Sciatic nerve (tissue), 2 donors: ENCODE measurements around the gene LCE1F. TPM values are rescaled to one million over a fixed set of nuclear protein-coding genes. Genes with fewer than 3 reads are reported as not detected.

Source experiments
- ATAC-seq: fragments of 200-7000 bp; cut with Tn5 transposase; one replicate; pipeline ENCODE4 v1.9.1; 2020; ENCODE audit warnings: mild to moderate bottlenecking, moderate library complexity
- DNase-seq: peaks from one replicate; pipeline ENCODE4 v3.0.0-alpha.2; 2020; ENCODE audit warnings: low spot score
- intact Hi-C: fragments of 100-400 bp; cut with DNase I; formaldehyde crosslinking; loops from one replicate; pipeline ENCODE4 v1.14.2; 2022
- total RNA-seq: library from RNA; stranded (reverse); fragmentation: NEBNext Ultra II Directional; extraction: Animal tissue kit (Norgen Biotek cat#: 25700); gene quantifications from one replicate; pipeline ENCODE4 v1.2.1, GENCODE V29; 2021
- donor health status: DM: no; HTN: no; CAD: no.
- donor health status: DM: no; HTN: no; CAD: no.

The LCE1F gene
- not detected for total RNA-seq

GRCh38 chr1:152774875-152775274, at the start of gene LCE1F:
Gene LCE1F (plus strand): TSS chr1:152775140. CDS start chr1:152776372, 1,232 bp downstream.
- ATAC-seq: no peak
- intact Hi-C loops: no loop called here
- DNase-seq: no peak

GRCh38 chr1:152725261-152725660, 49.7 kb upstream of the LCE1F start:
- DNase-seq: no peak
- intact Hi-C loops: no loop called here
- ATAC-seq: no peak

DNA sequence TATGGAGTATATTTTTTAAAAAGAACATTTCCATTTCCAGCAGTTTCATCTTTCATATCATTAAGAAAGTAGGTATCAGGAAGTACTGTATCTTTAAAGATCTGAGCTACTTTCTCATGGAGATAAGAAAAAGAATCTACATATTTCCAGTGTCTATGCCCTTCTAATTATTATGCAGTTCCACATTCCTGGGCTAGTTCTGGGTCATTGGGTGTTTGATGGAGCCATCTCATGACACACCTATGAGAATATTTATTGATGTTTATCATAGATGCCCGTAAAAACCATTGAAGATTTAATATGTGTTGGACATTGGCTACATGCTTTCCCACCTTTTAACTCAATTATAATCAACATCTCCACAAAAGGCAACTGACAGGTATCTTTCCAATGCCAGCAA, 46.0 kb upstream of the LCE1F start:
- intact Hi-C loops: no loop called here
- DNase-seq (no peak), ATAC-seq (no peak)

DNA sequence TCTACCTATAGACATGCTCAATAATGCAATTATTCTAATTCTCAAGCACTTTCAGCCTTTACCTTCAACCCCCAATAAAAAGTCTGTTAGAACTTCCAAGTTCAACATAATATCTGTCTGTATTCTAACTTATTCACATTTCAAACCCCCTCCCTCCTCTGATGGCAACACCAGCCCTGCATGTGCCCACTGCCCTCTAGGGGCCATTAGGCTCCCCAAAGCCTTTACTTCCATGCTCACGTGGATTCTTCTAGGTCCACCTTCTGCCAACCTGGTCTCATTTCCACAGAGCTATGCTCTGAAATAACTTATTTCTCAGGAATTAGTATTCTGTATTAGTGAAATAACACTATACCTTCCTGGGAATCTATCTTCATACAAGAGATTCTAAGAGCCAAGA, 39.3 kb upstream of the LCE1F start:
- ATAC-seq: no peak
- no peak for DNase-seq
- intact Hi-C loops: no loop called here

- ATAC-seq (no peak), DNase-seq (no peak)
- intact Hi-C loops: no loop called here
These were observed 36.9 kb upstream of the LCE1F start for GRCh38 chr1:152737997-152738396.

DNA sequence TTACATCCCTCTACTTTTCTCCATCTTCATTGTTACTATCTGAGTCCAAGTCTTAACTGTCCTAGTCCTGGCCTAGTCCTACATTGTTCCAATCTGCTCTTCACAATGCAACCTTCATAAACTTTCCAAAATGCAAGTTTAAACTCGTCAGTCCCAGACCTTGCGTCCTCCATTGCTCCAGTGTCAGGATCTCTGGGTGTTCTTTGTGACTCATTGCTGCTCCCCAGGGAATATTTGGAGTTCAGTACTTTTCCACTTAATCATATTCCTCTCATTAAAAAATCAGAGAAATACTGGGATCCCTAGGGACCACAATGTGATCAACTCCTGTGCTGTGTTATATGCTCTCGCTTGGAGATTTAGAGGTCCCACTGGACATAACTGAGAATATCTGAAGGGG, 35.1 kb upstream of the LCE1F start:
- ATAC-seq: no peak
- no peak for DNase-seq
- intact Hi-C loops: no loop called here

- intact Hi-C loops: no loop called here
- DNase-seq (no peak), ATAC-seq (no peak)
These were observed 33.3 kb upstream of the LCE1F start for GRCh38 chr1:152741656-152742055.

DNA sequence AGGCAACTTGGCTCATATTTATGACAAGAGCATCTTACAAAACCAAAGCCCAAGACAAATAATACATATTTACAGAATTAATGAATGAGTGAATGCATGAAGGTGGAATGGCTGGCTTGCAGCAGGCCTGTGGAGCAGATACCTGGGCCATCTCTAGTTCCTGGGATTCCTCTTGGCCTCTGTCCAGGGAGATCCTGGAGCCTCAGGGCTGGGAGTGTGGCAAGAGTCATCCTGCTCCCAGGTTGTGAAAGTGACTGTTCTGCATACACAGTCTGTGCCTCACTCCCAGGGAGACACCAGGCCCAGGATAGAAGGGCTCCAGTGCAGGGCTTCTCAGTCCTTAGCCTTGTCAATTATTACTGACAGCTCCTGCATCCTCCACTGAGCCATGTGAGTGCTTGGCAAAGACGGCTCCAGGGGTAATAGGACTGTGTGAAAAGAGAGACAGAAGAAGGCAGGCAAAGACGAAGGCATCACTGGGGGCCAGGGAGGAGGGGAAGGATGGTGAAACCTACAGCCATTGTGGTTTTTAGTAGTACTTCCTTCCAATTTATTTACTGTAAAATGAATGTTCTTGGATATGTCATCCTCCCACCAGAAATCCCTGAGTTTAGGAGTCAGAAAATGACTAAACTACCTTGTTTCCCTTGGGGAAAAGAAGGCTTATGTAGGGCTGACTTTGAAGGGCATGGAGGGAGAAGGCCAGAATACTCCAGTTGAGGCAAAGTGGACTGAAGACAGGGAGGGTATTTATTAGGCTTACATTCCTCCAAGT, 31.4 kb upstream of the LCE1F start:
- intact Hi-C loops: no loop called here
- ATAC-seq (no peak), DNase-seq (no peak)

- no peak for DNase-seq
- intact Hi-C loops: no loop called here
- no peak for ATAC-seq
These were observed 29.6 kb upstream of the LCE1F start for GRCh38 chr1:152745289-152745704.

DNA sequence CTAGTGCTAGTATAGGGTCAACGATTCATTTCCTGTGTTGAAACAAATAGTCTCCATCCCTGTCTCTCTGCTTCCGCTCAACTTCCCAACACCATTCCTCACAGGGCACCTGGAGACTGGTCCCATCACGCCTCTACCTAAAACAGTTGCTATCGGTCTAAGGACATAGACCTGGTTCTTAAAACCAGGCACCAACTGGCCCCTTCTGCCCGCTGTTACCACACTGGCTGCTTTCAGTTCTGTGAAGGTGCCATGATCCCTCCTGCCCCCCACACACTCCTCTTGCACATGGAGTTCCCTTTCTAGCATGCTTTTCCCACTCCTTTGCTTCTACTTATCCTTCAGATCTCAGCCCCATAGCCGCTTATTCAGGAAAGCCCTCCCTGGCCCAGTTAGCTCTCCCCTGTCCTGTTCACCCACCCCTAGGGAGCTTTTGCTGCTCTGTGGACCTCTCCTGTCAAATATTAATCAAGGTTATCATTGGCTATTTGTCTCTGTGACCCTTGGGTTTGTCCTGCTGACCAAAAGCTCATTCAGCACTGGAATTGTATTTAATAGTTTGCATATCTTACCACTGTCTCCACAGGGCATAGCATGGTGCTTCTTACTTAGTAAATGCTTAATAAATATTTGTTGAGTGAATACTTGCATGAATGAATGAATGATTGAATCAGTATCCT, 29.0 kb upstream of the LCE1F start:
- intact Hi-C loops: no loop called here
- ATAC-seq (no peak), DNase-seq (no peak)

- intact Hi-C loops: no loop called here
- no peak for ATAC-seq
- no peak for DNase-seq
These were observed 27.1 kb upstream of the LCE1F start for GRCh38 chr1:152747831-152748230.

DNA sequence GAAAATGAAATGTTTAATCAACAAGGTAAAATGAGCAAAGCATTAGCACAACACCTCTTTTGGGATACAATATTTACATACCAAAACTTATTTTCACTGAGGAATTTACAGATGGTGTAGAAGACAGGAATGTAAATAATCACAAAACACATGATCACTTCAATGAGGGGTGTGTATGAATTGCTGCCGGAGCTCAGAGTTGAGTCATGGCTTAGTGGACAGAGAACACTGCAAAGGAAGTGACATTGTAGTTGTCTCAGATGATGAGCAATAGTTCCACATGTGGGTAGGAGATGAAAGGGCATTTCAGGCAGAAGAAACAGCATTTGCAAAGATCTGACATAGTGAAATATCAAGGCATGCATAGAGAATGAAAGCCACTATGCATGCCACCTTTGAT, 22.7 kb upstream of the LCE1F start:
- DNase-seq (no peak), ATAC-seq (no peak)
- intact Hi-C loops: no loop called here

- intact Hi-C loops: no loop called here
- no peak for DNase-seq
- no peak for ATAC-seq
These were observed 21.4 kb upstream of the LCE1F start for GRCh38 chr1:152753586-152753985.

DNA sequence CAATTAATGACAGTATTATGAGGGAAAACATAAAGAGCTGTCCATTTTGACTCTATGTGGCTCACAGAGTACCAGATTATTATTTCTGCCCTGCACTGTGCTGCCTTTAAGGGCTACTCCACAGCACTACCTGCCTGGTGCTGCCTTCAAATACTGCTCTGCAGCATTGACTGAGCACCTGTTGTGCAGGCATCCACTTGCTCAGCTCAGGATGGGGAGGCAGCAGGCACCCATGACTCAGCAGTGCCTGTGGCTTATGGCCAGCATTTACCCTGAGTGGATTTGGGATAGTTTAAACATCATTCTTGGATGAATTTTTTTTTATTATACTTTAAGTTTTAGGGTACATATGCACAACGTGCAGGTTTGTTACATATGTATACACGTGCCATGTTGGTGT, 18.1 kb upstream of the LCE1F start:
- no peak for ATAC-seq

GRCh38 chr1:152757747-152758146, 17.2 kb upstream of the LCE1F start, which contains the start of gene KPRP:
Gene KPRP (plus strand): TSS chr1:152758025. CDS start chr1:152759589, 1,564 bp downstream.
- intact Hi-C loops: no loop called here
- no peak for ATAC-seq
- DNase-seq: no peak

More for the DNA sequence above, 18.1 kb upstream of the LCE1F start:
- intact Hi-C loops: no loop called here
- no peak for DNase-seq

- no peak for DNase-seq
- ATAC-seq: no peak
- intact Hi-C loops: no loop called here
These were observed 16.3 kb upstream of the LCE1F start for GRCh38 chr1:152758636-152759035.

- DNase-seq: no peak
- intact Hi-C loops: no loop called here
- no peak for ATAC-seq
These were observed 15.3 kb upstream of the LCE1F start for GRCh38 chr1:152759453-152760173.

DNA sequence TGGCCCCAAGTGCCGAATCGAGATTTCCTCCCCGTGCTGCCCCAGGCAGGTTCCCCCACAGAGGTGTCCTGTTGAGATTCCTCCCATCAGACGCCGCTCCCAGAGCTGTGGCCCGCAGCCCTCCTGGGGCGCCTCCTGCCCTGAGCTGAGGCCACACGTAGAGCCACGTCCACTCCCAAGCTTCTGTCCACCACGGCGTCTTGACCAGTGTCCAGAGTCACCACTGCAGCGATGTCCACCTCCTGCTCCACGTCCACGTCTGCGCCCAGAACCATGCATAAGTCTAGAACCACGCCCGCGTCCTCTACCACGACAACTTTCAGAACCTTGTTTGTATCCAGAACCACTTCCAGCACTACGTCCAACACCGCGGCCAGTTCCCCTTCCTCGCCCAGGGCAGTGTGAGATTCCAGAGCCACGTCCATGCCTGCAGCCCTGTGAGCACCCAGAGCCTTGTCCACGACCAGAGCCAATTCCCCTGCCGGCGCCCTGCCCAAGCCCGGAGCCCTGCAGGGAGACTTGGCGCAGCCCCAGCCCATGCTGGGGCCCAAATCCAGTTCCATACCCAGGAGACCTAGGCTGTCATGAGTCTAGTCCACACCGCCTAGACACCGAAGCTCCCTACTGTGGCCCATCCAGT, 14.3 kb upstream of the LCE1F start:
- intact Hi-C loops: no loop called here
- DNase-seq (no peak), ATAC-seq (no peak)

GRCh38 chr1:152761609-152762213, 13.2 kb upstream of the LCE1F start:
- DNase-seq (no peak), ATAC-seq (no peak)
- intact Hi-C loops: no loop called here
